SK-N-SH treated with all-trans-retinoic acid at 6 μM for 48 hours (cell line): ENCODE results near the gene SLC13A3.

Source experiments
- ATAC-seq: fragments of 200-7000 bp; cut with Tn5 transposase; 3 replicates; pipeline ENCODE4 v1.9.1; 2020; ENCODE audit warnings: mild to moderate bottlenecking, moderate library complexity
- ARNTL ChIP-seq: fragments of 450-650 bp; formaldehyde crosslinking; IDR thresholded peaks from 2 replicates; pipeline ENCODE4 v1.5.0; 2020; ENCODE audit warnings: low read depth, mild to moderate bottlenecking, moderate library complexity, borderline replicate concordance
- CREB5 ChIP-seq: fragments of 250-450 bp; sonication (Bioruptor Pico); IDR thresholded peaks from 2 replicates; pipeline ENCODE4 v1.5.1; 2020; ENCODE audit warnings: low read depth, mild to moderate bottlenecking, moderate library complexity
- CSDC2 ChIP-seq: fragments of 250-450 bp; sonication (Bioruptor Pico); IDR thresholded peaks from 2 replicates; pipeline ENCODE4 v1.5.0; 2020; ENCODE audit warnings: mild to moderate bottlenecking, moderate library complexity
- CSRNP3 ChIP-seq: fragments of 250-450 bp; sonication (Bioruptor Pico); IDR thresholded peaks from 2 replicates; pipeline ENCODE4 v1.5.1; 2021; ENCODE audit warnings: mild to moderate bottlenecking, moderate library complexity
- ESRRG ChIP-seq: fragments of 250-450 bp; sonication (Bioruptor Pico); IDR thresholded peaks from 2 replicates; pipeline ENCODE4 v1.6.1; 2021; ENCODE audit warnings: mild to moderate bottlenecking
- GLIS3 ChIP-seq: fragments of 250-450 bp; sonication (Bioruptor Pico); IDR thresholded peaks from 2 replicates; pipeline ENCODE4 v1.5.0; 2020; ENCODE audit warnings: mild to moderate bottlenecking, moderate library complexity
- OSR1 ChIP-seq: fragments of 250-450 bp; sonication (Bioruptor Pico); IDR thresholded peaks from 2 replicates; pipeline ENCODE4 v1.8.0; 2022; ENCODE audit warnings: moderate library complexity, mild to moderate bottlenecking, inconsistent platforms
- POU6F1 ChIP-seq: fragments of 250-450 bp; sonication (Bioruptor Pico); IDR thresholded peaks from 2 replicates; pipeline ENCODE4 v1.8.0; 2021; ENCODE audit warnings: low read depth, mild to moderate bottlenecking, moderate library complexity, borderline replicate concordance
- RARB ChIP-seq: fragments of 250-450 bp; sonication (Bioruptor Pico); IDR thresholded peaks from 2 replicates; pipeline ENCODE4 v1.8.0; 2021; ENCODE audit warnings: mild to moderate bottlenecking, moderate library complexity
- SNAI2 ChIP-seq: fragments of 250-450 bp; sonication (Bioruptor Pico); IDR thresholded peaks from 2 replicates; pipeline ENCODE4 v1.5.0; 2020; ENCODE audit warnings: mild to moderate bottlenecking, moderate library complexity
- TOX ChIP-seq: fragments of 250-450 bp; sonication (Bioruptor Pico); IDR thresholded peaks from 2 replicates; pipeline ENCODE4 v1.8.0; 2021; ENCODE audit warnings: mild to moderate bottlenecking, moderate library complexity, borderline replicate concordance
- TSHZ2 ChIP-seq: fragments of 250-450 bp; sonication (Bioruptor Pico); IDR thresholded peaks from 2 replicates; pipeline ENCODE4 v1.5.0; 2020; ENCODE audit warnings: mild to moderate bottlenecking, moderate library complexity
- ZC3H10 ChIP-seq: fragments of 250-450 bp; sonication (Bioruptor Pico); IDR thresholded peaks from 2 replicates; pipeline ENCODE4 v1.5.1; 2021; ENCODE audit warnings: mild to moderate bottlenecking, moderate library complexity
- ZFP30 ChIP-seq: fragments of 450-650 bp; formaldehyde crosslinking; IDR thresholded peaks from 2 replicates; pipeline ENCODE4 v1.5.0; 2022; ENCODE audit warnings: mild to moderate bottlenecking, moderate library complexity
- ZNF565 ChIP-seq: fragments of 450-650 bp; formaldehyde crosslinking; conservative IDR thresholded peaks from 2 replicates; pipeline ENCODE4 v1.5.0; 2020; ENCODE audit warnings: low read depth, mild to moderate bottlenecking, moderate library complexity
- ZNF70 ChIP-seq: fragments of 450-650 bp; formaldehyde crosslinking; IDR thresholded peaks from 2 replicates; pipeline ENCODE4 v1.5.0; 2020; ENCODE audit warnings: mild to moderate bottlenecking, moderate library complexity
- ZNF8 ChIP-seq: fragments of 450-650 bp; formaldehyde crosslinking; IDR thresholded peaks from 2 replicates; pipeline ENCODE4 v1.5.0; 2020; ENCODE audit warnings: mild to moderate bottlenecking, moderate library complexity

SLC13A3 gene

GRCh38 chr20:46573234-46573633 lies 78.0 kb downstream of the SLC13A3 start (continued):
- TF ChIP-seq CSRNP3 (CRISPR knock-in tag), result no peak
- TF ChIP-seq, all 23 proteins: peak for 0

GRCh38 chr20:46572790-46573189 lies 78.5 kb downstream of the SLC13A3 start:
- no peak for ATAC-seq
- TF ChIP-seq POU6F1 (CRISPR knock-in tag), result no peak

- ATAC-seq, result peak; percentile 50
These were observed 79.1 kb downstream of the SLC13A3 start for GRCh38 chr20:46572153-46572552.

GRCh38 chr20:46571418-46571817 lies 79.8 kb downstream of the SLC13A3 start:
- TF ChIP-seq ZNF565 (CRISPR knock-in tag) (no peak), OSR1 (CRISPR knock-in tag) (no peak), POU6F1 (CRISPR knock-in tag) (no peak), CREB5 (CRISPR knock-in tag) (no peak), TOX (no peak), GLIS3 (CRISPR knock-in tag) (no peak), ESRRG (no peak), ARNTL (CRISPR knock-in tag) (no peak)
- TF ChIP-seq, all 23 proteins: peak for 0

More at GRCh38 chr20:46572153-46572552, 79.1 kb downstream of the SLC13A3 start:
- TF ChIP-seq RARB, result no peak
- TF ChIP-seq OSR1 (CRISPR knock-in tag), result no peak
- no peak for TF ChIP-seq TSHZ2 (CRISPR knock-in tag)
- TF ChIP-seq GLIS3 (CRISPR knock-in tag), result no peak
- no peak for TF ChIP-seq TOX
- no peak for TF ChIP-seq SNAI2 (CRISPR knock-in tag)
- TF ChIP-seq ZNF70 (CRISPR knock-in tag), result no peak
- no peak for TF ChIP-seq ZFP30
- TF ChIP-seq CSRNP3 (CRISPR knock-in tag), result no peak
- TF ChIP-seq CSDC2 (CRISPR knock-in tag), result no peak
- no peak for TF ChIP-seq ZC3H10
- no peak for TF ChIP-seq ZNF8 (CRISPR knock-in tag)
- TF ChIP-seq ESRRG, result no peak
- TF ChIP-seq CREB5 (CRISPR knock-in tag), result no peak

More at GRCh38 chr20:46571418-46571817, 79.8 kb downstream of the SLC13A3 start:
- no peak for ATAC-seq
